SH-SY5Y (cell line): ENCODE data around the gene TATDN2.

Experiments
- GATA2 ChIP-seq: IDR thresholded peaks from 2 replicates; pipeline ENCODE4 v1.6.1; 2011; ENCODE audit warnings: mild to moderate bottlenecking, low read depth, low read length
- GATA3 ChIP-seq: IDR thresholded peaks from 2 replicates; pipeline ENCODE4 v1.6.1; 2011; ENCODE audit warnings: low read depth, mild to moderate bottlenecking, low read length, moderate library complexity

Gene TATDN2

GRCh38 chr3:10228248-10228950 is 19.9 kb upstream of the TATDN2 start:
- TF ChIP-seq GATA3 (no peak), GATA2 (no peak)

GRCh38 chr3:10229576-10229975 is 18.7 kb upstream of the TATDN2 start:
- TF ChIP-seq GATA3: no peak
- TF ChIP-seq GATA2: no peak

GRCh38 chr3:10232137-10232536 is 16.1 kb upstream of the TATDN2 start:
- TF ChIP-seq GATA2: no peak
- TF ChIP-seq GATA3: no peak

- TF ChIP-seq GATA3 (no peak), GATA2 (no peak)
Measured at GRCh38 chr3:10233988-10234387, 14.3 kb upstream of the TATDN2 start.

GRCh38 chr3:10234526-10235230 is 13.6 kb upstream of the TATDN2 start:
- no peak for TF ChIP-seq GATA2
- no peak for TF ChIP-seq GATA3

- TF ChIP-seq GATA2: no peak
- no peak for TF ChIP-seq GATA3
Measured at GRCh38 chr3:10235551-10235950, 12.7 kb upstream of the TATDN2 start.

- TF ChIP-seq GATA2 (no peak), GATA3 (no peak)
Measured at GRCh38 chr3:10238345-10239183, 9.7 kb upstream of the TATDN2 start.

GRCh38 chr3:10240799-10241198 is 7.5 kb upstream of the TATDN2 start:
- TF ChIP-seq GATA3: no peak
- no peak for TF ChIP-seq GATA2

- TF ChIP-seq GATA3 (no peak), GATA2 (no peak)
Measured at GRCh38 chr3:10242182-10243065, 5.8 kb upstream of the TATDN2 start.

- TF ChIP-seq GATA3: no peak
- no peak for TF ChIP-seq GATA2
Measured at GRCh38 chr3:10244009-10244408, 4.2 kb upstream of the TATDN2 start.

GRCh38 chr3:10245081-10245712 is 3.1 kb upstream of the TATDN2 start:
- TF ChIP-seq GATA3: no peak
- TF ChIP-seq GATA2: no peak

- TF ChIP-seq GATA2: no peak
- no peak for TF ChIP-seq GATA3
Measured at GRCh38 chr3:10247679-10248183, 528 bp upstream of the TATDN2 start.

GRCh38 chr3:10248984-10249748 is 907 bp downstream of the TATDN2 start:
- TF ChIP-seq GATA2 (no peak), GATA3 (no peak)
